T-helper 9 cell (primary cell): Measurements from ENCODE around the gene TGFA.

ENCODE experiments used
- DNase-seq: peaks from one replicate; pipeline ENCODE4 v3.0.0-alpha.2; 2020

Gene TGFA

GRCh38 chr2:70523996-70524965, 29.3 kb downstream of the TGFA start:
- no peak for DNase-seq

- no peak for DNase-seq
Measured at GRCh38 chr2:70523672-70523995, 30.0 kb downstream of the TGFA start.

- DNase-seq = no peak
Measured at GRCh38 chr2:70522627-70523026, 31.0 kb downstream of the TGFA start.

- no peak for DNase-seq
Measured at GRCh38 chr2:70520825-70521224, 32.8 kb downstream of the TGFA start.

- no peak for DNase-seq
Measured at GRCh38 chr2:70519453-70519852, 34.2 kb downstream of the TGFA start.

GRCh38 chr2:70518557-70518956, 35.1 kb downstream of the TGFA start:
- no peak for DNase-seq

- DNase-seq = no peak
Measured at GRCh38 chr2:70517804-70518203, 35.8 kb downstream of the TGFA start.

GRCh38 chr2:70516596-70516995, 37.0 kb downstream of the TGFA start:
- DNase-seq = no peak

GRCh38 chr2:70515938-70516337, 37.7 kb downstream of the TGFA start:
- DNase-seq = no peak

GRCh38 chr2:70514612-70515055, 39.0 kb downstream of the TGFA start:
- no peak for DNase-seq

GRCh38 chr2:70513738-70514137, 39.9 kb downstream of the TGFA start:
- DNase-seq = no peak

GRCh38 chr2:70511971-70512729, 41.5 kb downstream of the TGFA start:
- no peak for DNase-seq

- DNase-seq = no peak
Measured at GRCh38 chr2:70510313-70510712, 43.3 kb downstream of the TGFA start.

GRCh38 chr2:70509565-70509964, 44.1 kb downstream of the TGFA start:
- no peak for DNase-seq

- DNase-seq = no peak
Measured at GRCh38 chr2:70508711-70509462, 44.7 kb downstream of the TGFA start.

GRCh38 chr2:70505613-70506391, 47.8 kb downstream of the TGFA start:
- no peak for DNase-seq

- no peak for DNase-seq
Measured at GRCh38 chr2:70504750-70505149, 48.9 kb downstream of the TGFA start.

GRCh38 chr2:70503896-70504295, 49.7 kb downstream of the TGFA start:
- DNase-seq = no peak

GRCh38 chr2:70501728-70502127, 51.9 kb downstream of the TGFA start:
- DNase-seq = no peak

GRCh38 chr2:70501215-70501614, 52.4 kb downstream of the TGFA start:
- DNase-seq = no peak

- DNase-seq = no peak
Measured at GRCh38 chr2:70499253-70499652, 54.4 kb downstream of the TGFA start.

GRCh38 chr2:70498528-70498927, 55.1 kb downstream of the TGFA start:
- no peak for DNase-seq
